K562 (cell line): ENCODE measurements around the gene FBRS. TPM values are rescaled to one million over a fixed set of nuclear protein-coding genes. Genes with fewer than 3 reads are reported as not detected.

ENCODE experiments used
- FOXM1 ChIP-seq, 2 experiments: fragments of 450-650 bp in 1 of 2; sonication (generic) in 1 of 2; formaldehyde crosslinking in 1 of 2; IDR thresholded peaks; 2 replicates each; pipeline versions ENCODE4 v1.6.1 to v1.9.0; 2017 to 2022; ENCODE audit warnings: low read depth in 2 of 2, mild to moderate bottlenecking in 2 of 2, missing genetic modification reagents in 1 of 2, moderate library complexity in 1 of 2
- HNRNPK ChIP-seq: fragments of 200-400 bp; formaldehyde crosslinking; IDR thresholded peaks from one replicate; pipeline ENCODE4 v1.6.1; 2018; ENCODE audit warnings: mild to moderate bottlenecking, low read depth, low read length; ENCODE audit not compliant: poor library complexity, severe bottlenecking
- HNRNPUL1 ChIP-seq: fragments of 200-400 bp; formaldehyde crosslinking; IDR thresholded peaks from 2 replicates; pipeline ENCODE4 v1.6.1; 2017; ENCODE audit warnings: low read length
- KDM4B ChIP-seq, 2 experiments: fragments of 450-650 bp in 1 of 2; sonication (generic) in 1 of 2; IDR thresholded peaks; 2 replicates each; pipeline ENCODE4 v1.6.1; 2016 to 2017; ENCODE audit warnings: borderline replicate concordance in 2 of 2, antibody characterized with exemption in 1 of 2, low read depth in 1 of 2, mild to moderate bottlenecking in 1 of 2
- LARP7 ChIP-seq: fragments of 450-650 bp; IDR thresholded peaks from 2 replicates; pipeline ENCODE4 v1.6.1; 2016
- LCOR ChIP-seq: sonication (generic); formaldehyde crosslinking; IDR thresholded peaks from 2 replicates; pipeline ENCODE4 v1.8.0; 2022; ENCODE audit warnings: mild to moderate bottlenecking, missing genetic modification reagents
- MTA3 ChIP-seq: fragments of 450-650 bp; formaldehyde crosslinking; IDR thresholded peaks from 2 replicates; pipeline ENCODE4 v1.6.1; 2017; ENCODE audit warnings: mild to moderate bottlenecking, borderline replicate concordance
- ZC3H8 ChIP-seq: fragments of 450-650 bp; IDR thresholded peaks from 2 replicates; pipeline ENCODE4 v1.6.1; 2017
- ZNF124 ChIP-seq: sonication (generic); formaldehyde crosslinking; IDR thresholded peaks from 2 replicates; pipeline ENCODE4 v1.8.1; 2022; ENCODE audit warnings: missing genetic modification reagents
- polyA plus RNA-seq, 8 experiments: library from polyadenylated mRNA; depleted of rRNA in 4 of 8; stranded (reverse) in 5 of 8; unstranded in 3 of 8; fragments of >200 nt; fragmentation: Nextera tagmentation in 2 of 8; fragmentation: Illumina TruSeq in 1 of 8; extraction: Ambion mirVana in 2 of 8; extraction: Trizol in 1 of 8; gene quantifications; 2 replicates each; pipeline versions ENCODE4 v1.2.1 to v1.2.3, GENCODE V29; 2011 to 2014; ENCODE audit warnings: inconsistent platforms in 1 of 8, missing spikeins in 1 of 8
- total RNA-seq, 7 experiments: library from RNA; depleted of rRNA in 6 of 7; stranded (reverse); fragments of >200 nt in 6 of 7; fragmentation: Illumina TruSeq in 2 of 7; extraction: Trizol in 2 of 7; gene quantifications; 2 replicates each; pipeline versions ENCODE4 v1.2.1 to v1.2.3, GENCODE V29; 2011 to 2021; ENCODE audit warnings: low replicate concordance in 1 of 7
- TF ChIP-seq, protein P1 (sequence below): sonication (generic); formaldehyde crosslinking; IDR thresholded peaks from 2 replicates; pipeline ENCODE4 v1.8.1; 2022; ENCODE audit warnings: missing genetic modification reagents
- TF ChIP-seq, protein P2 (sequence below), 2 experiments: IDR thresholded peaks in 1 of 2; conservative IDR thresholded peaks in 1 of 2; 2 replicates each; pipeline ENCODE4 v1.6.1; 2016; ENCODE audit warnings: low read depth in 2 of 2, mild to moderate bottlenecking in 1 of 2, missing compliant biosample characterization in 1 of 2, missing genetic modification characterization in 1 of 2, moderate library complexity in 1 of 2
- TF ChIP-seq, protein P3 (sequence below), 2 experiments: IDR thresholded peaks; 2 replicates each; pipeline ENCODE4 v1.6.1; 2012; ENCODE audit warnings: improper control_type of control experiment in 2 of 2, low read depth in 2 of 2, low read length in 2 of 2, borderline replicate concordance in 1 of 2
- TF ChIP-seq, protein P4 (sequence below), 2 experiments: fragments of 450-650 bp in 1 of 2; IDR thresholded peaks; 2 replicates each; pipeline ENCODE4 v1.6.1; 2011 to 2017; ENCODE audit warnings: low read depth in 2 of 2, antibody characterized with exemption in 1 of 2, borderline replicate concordance in 1 of 2, low read length in 1 of 2, mild to moderate bottlenecking in 1 of 2, mixed read lengths in 1 of 2; ENCODE audit not compliant: control insufficient read depth in 1 of 2

The FBRS gene
- total and polyA plus RNA-seq, 9 of the 15 experiments (the other 6 are each of a cell fraction or from before 2014, with no cell fraction given), result 0.32 to 59.5 (median 13.1) TPM

DNA sequence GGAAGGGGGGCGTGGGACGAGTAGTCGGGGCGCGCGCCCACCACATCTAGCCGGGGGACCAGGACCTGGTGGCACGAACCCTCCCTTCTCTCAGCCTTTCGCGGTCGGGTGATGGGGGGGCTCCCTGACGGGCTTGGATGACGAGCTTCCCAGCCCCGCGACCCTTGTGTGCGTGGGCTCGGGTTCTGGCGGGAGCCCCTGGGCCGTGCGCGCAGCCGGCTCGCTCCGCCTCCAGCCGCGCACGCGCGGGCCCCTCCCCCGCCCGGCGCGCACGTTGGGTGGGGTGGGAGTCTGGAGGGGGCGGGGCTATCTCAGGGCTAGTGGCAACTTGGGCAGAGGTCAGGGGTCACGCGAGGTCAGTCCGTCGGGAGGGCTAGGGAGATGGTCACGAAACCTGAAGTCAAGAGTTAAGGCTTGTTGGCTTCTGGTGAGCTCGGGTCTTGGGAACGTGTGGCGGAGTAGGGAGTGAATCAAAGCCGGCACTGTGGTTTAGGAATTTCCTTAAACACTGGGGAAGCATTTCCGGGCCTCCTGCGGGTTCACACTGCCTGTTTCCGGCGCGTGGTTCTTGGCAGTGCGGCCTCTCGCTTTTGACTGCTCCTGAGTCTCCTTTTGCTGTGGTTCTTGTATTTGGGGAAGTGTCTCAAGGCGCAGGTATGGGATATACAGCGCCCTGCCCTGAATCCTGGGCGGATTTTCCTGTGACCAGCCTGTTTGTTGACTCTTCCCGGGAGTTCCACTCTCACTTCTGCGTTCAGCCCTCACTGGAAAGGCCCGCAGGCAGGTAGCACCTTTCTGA, 40.8 kb downstream of the FBRS start, which contains the start of gene SRCAP (continued):
- TF ChIP-seq, protein P1, sequence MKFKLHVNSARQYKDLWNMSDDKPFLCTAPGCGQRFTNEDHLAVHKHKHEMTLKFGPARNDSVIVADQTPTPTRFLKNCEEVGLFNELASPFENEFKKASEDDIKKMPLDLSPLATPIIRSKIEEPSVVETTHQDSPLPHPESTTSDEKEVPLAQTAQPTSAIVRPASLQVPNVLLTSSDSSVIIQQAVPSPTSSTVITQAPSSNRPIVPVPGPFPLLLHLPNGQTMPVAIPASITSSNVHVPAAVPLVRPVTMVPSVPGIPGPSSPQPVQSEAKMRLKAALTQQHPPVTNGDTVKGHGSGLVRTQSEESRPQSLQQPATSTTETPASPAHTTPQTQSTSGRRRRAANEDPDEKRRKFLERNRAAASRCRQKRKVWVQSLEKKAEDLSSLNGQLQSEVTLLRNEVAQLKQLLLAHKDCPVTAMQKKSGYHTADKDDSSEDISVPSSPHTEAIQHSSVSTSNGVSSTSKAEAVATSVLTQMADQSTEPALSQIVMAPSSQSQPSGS (CRISPR knock-in tag), result no peak
- TF ChIP-seq LCOR (CRISPR knock-in tag), result no peak
- no peak for TF ChIP-seq MTA3
- no peak for TF ChIP-seq FOXM1 (IDR thresholded peaks at IDR 0.05; ENCODE audit: low read depth)
- TF ChIP-seq FOXM1 (CRISPR knock-in tag; IDR thresholded peaks at IDR 0.05; ENCODE audit: low read depth), result no peak
- 0 out of 4 replicates have a peak, but pooled peaks of 1 of the 2 experiments have one; percentile 49 for TF ChIP-seq KDM4B (IDR thresholded peaks at IDR 0.05; ENCODE audit: borderline replicate concordance in 2 of 2, low read depth in 1 of 2)
- TF ChIP-seq, protein P2, sequence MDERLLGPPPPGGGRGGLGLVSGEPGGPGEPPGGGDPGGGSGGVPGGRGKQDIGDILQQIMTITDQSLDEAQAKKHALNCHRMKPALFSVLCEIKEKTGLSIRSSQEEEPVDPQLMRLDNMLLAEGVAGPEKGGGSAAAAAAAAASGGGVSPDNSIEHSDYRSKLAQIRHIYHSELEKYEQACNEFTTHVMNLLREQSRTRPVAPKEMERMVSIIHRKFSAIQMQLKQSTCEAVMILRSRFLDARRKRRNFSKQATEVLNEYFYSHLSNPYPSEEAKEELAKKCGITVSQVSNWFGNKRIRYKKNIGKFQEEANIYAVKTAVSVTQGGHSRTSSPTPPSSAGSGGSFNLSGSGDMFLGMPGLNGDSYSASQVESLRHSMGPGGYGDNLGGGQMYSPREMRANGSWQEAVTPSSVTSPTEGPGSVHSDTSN (CRISPR knock-in tag; IDR thresholded peaks at IDR 0.05; ENCODE audit: low read depth), result no peak
- TF ChIP-seq, protein P2 (tag; conservative IDR thresholded peaks at IDR 0.05; ENCODE audit: low read depth), result no peak
- no peak for TF ChIP-seq LARP7
- TF ChIP-seq, protein P3, sequence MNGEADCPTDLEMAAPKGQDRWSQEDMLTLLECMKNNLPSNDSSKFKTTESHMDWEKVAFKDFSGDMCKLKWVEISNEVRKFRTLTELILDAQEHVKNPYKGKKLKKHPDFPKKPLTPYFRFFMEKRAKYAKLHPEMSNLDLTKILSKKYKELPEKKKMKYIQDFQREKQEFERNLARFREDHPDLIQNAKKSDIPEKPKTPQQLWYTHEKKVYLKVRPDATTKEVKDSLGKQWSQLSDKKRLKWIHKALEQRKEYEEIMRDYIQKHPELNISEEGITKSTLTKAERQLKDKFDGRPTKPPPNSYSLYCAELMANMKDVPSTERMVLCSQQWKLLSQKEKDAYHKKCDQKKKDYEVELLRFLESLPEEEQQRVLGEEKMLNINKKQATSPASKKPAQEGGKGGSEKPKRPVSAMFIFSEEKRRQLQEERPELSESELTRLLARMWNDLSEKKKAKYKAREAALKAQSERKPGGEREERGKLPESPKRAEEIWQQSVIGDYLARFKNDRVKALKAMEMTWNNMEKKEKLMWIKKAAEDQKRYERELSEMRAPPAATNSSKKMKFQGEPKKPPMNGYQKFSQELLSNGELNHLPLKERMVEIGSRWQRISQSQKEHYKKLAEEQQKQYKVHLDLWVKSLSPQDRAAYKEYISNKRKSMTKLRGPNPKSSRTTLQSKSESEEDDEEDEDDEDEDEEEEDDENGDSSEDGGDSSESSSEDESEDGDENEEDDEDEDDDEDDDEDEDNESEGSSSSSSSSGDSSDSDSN (IDR thresholded peaks at IDR 0.05; ENCODE audit: borderline replicate concordance in 1 of 2, low read depth in 2 of 2, low read length in 2 of 2), result no peak
- TF ChIP-seq, protein P4, sequence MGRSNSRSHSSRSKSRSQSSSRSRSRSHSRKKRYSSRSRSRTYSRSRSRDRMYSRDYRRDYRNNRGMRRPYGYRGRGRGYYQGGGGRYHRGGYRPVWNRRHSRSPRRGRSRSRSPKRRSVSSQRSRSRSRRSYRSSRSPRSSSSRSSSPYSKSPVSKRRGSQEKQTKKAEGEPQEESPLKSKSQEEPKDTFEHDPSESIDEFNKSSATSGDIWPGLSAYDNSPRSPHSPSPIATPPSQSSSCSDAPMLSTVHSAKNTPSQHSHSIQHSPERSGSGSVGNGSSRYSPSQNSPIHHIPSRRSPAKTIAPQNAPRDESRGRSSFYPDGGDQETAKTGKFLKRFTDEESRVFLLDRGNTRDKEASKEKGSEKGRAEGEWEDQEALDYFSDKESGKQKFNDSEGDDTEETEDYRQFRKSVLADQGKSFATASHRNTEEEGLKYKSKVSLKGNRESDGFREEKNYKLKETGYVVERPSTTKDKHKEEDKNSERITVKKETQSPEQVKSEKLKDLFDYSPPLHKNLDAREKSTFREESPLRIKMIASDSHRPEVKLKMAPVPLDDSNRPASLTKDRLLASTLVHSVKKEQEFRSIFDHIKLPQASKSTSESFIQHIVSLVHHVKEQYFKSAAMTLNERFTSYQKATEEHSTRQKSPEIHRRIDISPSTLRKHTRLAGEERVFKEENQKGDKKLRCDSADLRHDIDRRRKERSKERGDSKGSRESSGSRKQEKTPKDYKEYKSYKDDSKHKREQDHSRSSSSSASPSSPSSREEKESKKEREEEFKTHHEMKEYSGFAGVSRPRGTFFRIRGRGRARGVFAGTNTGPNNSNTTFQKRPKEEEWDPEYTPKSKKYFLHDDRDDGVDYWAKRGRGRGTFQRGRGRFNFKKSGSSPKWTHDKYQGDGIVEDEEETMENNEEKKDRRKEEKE (IDR thresholded peaks at IDR 0.05; ENCODE audit: borderline replicate concordance in 1 of 2, control insufficient read depth in 1 of 2, low read depth in 2 of 2, low read length in 1 of 2), result no peak
- no peak for TF ChIP-seq HNRNPUL1
- no peak for TF ChIP-seq ZC3H8
- no peak for TF ChIP-seq ZNF124
- no peak for TF ChIP-seq HNRNPK
